NCI-H460 (cell line): Measurements from ENCODE around the gene PTPDC1. TPM values are rescaled to one million over a fixed set of nuclear protein-coding genes. Genes with fewer than 3 reads are reported as not detected.

Source experiments
- DNase-seq: peaks from one replicate; pipeline ENCODE4 v3.0.0-alpha.2; 2016; ENCODE audit warnings: low read depth; ENCODE audit errors: extremely low read depth
- total RNA-seq: library from RNA; depleted of rRNA; stranded (reverse); fragments of >200 nt; shearing (Covaris generic); gene quantifications from 2 replicates; pipeline ENCODE4 v1.2.3, GENCODE V29; 2014; rRNA removed

Gene PTPDC1
- total RNA-seq, 1 experiment from 2014 or later: 36.0 TPM

GRCh38 chr9:94139672-94140417, 55.6 kb downstream of the PTPDC1 start:
- DNase-seq: peak; percentile 65

- no peak for DNase-seq
Measured at GRCh38 chr9:94140418-94140780, 56.1 kb downstream of the PTPDC1 start.

GRCh38 chr9:94140791-94141790, 56.8 kb downstream of the PTPDC1 start:
- DNase-seq: no peak

GRCh38 chr9:94142353-94142752, 58.1 kb downstream of the PTPDC1 start:
- DNase-seq: no peak

GRCh38 chr9:94144394-94144793, 60.1 kb downstream of the PTPDC1 start:
- no peak for DNase-seq

- DNase-seq: no peak
Measured at GRCh38 chr9:94145640-94146039, 61.4 kb downstream of the PTPDC1 start.

GRCh38 chr9:94147776-94148175, 63.5 kb downstream of the PTPDC1 start:
- DNase-seq: no peak

GRCh38 chr9:94148419-94148818, 64.2 kb downstream of the PTPDC1 start:
- DNase-seq: no peak

- DNase-seq: no peak
Measured at GRCh38 chr9:94149696-94150095, 65.4 kb downstream of the PTPDC1 start.

GRCh38 chr9:94150279-94150828, 66.1 kb downstream of the PTPDC1 start:
- DNase-seq: no peak

GRCh38 chr9:94150890-94151650, 66.8 kb downstream of the PTPDC1 start:
- no peak for DNase-seq

- no peak for DNase-seq
Measured at GRCh38 chr9:94153905-94154304, 69.6 kb downstream of the PTPDC1 start.

GRCh38 chr9:94156348-94157049, 72.2 kb downstream of the PTPDC1 start:
- no peak for DNase-seq

GRCh38 chr9:94157050-94157801, 73.0 kb downstream of the PTPDC1 start:
- DNase-seq: peak; percentile 82

Other genes with a start within 250 kb of the PTPDC1 start
- gene BARX1, start 129.1 kb upstream of the PTPDC1 start, total RNA-seq: 0.37 and 1.2 TPM in 2 replicates
- gene ZNF169, start 174.8 kb downstream of the PTPDC1 start, total RNA-seq: 7.0 and 8.3 TPM in 2 replicates
- not detected in 2 replicates for gene NUTM2F, start 244.2 kb downstream of the PTPDC1 start, total RNA-seq